ENCODE data around the gene SP140. TPM values are rescaled to one million over a fixed set of nuclear protein-coding genes. Genes with fewer than 3 reads are reported as not detected.

The SP140 gene
- total and polyA plus RNA-seq, 2 experiments from 2014 or later: 0.24 to 0.70 TPM

- H4K20me1 ChIP-seq (replicated peaks; ENCODE audit: insufficient read depth): no peaks in the 10 kb centered on the region
- no peak for ATAC-seq
- H3K27me3 ChIP-seq (ENCODE audit: insufficient read depth): no peaks in the 10 kb centered on the region
- no peak for DNase-seq (ENCODE audit: low spot score)
- no peak overlapping the region for H3K4me2 ChIP-seq
- peaks cover 15% of the 10 kb centered on the region; the same call in 1 of the 2 replicates for H3K9me2 ChIP-seq (ENCODE audit: insufficient read depth)
- no peaks in the 10 kb centered on the region for H3K27me3 Mint-ChIP-seq (ENCODE audit: insufficient read depth, low read depth, poor library complexity)
- H3K4me3 Mint-ChIP-seq: no peak overlapping the region
- peaks cover 9% of the 10 kb centered on the region; the same call in 1 of the 3 replicates for H3K9me3 Mint-ChIP-seq
- H2AFZ ChIP-seq: no peak overlapping the region
- no peaks in the 10 kb centered on the region for H3K36me3 ChIP-seq (ENCODE audit: insufficient read depth)
- no peak for TF ChIP-seq ZNF331 (CRISPR knock-in tag; IDR thresholded peaks at IDR 0.05; ENCODE audit: low read depth)
- TF ChIP-seq NANOG (IDR thresholded peaks at IDR 0.05; ENCODE audit: borderline replicate concordance): no peak
- TF ChIP-seq, protein P1, sequence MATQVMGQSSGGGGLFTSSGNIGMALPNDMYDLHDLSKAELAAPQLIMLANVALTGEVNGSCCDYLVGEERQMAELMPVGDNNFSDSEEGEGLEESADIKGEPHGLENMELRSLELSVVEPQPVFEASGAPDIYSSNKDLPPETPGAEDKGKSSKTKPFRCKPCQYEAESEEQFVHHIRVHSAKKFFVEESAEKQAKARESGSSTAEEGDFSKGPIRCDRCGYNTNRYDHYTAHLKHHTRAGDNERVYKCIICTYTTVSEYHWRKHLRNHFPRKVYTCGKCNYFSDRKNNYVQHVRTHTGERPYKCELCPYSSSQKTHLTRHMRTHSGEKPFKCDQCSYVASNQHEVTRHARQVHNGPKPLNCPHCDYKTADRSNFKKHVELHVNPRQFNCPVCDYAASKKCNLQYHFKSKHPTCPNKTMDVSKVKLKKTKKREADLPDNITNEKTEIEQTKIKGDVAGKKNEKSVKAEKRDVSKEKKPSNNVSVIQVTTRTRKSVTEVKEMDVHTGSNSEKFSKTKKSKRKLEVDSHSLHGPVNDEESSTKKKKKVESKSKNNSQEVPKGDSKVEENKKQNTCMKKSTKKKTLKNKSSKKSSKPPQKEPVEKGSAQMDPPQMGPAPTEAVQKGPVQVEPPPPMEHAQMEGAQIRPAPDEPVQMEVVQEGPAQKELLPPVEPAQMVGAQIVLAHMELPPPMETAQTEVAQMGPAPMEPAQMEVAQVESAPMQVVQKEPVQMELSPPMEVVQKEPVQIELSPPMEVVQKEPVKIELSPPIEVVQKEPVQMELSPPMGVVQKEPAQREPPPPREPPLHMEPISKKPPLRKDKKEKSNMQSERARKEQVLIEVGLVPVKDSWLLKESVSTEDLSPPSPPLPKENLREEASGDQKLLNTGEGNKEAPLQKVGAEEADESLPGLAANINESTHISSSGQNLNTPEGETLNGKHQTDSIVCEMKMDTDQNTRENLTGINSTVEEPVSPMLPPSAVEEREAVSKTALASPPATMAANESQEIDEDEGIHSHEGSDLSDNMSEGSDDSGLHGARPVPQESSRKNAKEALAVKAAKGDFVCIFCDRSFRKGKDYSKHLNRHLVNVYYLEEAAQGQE (IDR thresholded peaks at IDR 0.05; ENCODE audit: unreplicated experiment): no peak
- TF ChIP-seq, protein P2, sequence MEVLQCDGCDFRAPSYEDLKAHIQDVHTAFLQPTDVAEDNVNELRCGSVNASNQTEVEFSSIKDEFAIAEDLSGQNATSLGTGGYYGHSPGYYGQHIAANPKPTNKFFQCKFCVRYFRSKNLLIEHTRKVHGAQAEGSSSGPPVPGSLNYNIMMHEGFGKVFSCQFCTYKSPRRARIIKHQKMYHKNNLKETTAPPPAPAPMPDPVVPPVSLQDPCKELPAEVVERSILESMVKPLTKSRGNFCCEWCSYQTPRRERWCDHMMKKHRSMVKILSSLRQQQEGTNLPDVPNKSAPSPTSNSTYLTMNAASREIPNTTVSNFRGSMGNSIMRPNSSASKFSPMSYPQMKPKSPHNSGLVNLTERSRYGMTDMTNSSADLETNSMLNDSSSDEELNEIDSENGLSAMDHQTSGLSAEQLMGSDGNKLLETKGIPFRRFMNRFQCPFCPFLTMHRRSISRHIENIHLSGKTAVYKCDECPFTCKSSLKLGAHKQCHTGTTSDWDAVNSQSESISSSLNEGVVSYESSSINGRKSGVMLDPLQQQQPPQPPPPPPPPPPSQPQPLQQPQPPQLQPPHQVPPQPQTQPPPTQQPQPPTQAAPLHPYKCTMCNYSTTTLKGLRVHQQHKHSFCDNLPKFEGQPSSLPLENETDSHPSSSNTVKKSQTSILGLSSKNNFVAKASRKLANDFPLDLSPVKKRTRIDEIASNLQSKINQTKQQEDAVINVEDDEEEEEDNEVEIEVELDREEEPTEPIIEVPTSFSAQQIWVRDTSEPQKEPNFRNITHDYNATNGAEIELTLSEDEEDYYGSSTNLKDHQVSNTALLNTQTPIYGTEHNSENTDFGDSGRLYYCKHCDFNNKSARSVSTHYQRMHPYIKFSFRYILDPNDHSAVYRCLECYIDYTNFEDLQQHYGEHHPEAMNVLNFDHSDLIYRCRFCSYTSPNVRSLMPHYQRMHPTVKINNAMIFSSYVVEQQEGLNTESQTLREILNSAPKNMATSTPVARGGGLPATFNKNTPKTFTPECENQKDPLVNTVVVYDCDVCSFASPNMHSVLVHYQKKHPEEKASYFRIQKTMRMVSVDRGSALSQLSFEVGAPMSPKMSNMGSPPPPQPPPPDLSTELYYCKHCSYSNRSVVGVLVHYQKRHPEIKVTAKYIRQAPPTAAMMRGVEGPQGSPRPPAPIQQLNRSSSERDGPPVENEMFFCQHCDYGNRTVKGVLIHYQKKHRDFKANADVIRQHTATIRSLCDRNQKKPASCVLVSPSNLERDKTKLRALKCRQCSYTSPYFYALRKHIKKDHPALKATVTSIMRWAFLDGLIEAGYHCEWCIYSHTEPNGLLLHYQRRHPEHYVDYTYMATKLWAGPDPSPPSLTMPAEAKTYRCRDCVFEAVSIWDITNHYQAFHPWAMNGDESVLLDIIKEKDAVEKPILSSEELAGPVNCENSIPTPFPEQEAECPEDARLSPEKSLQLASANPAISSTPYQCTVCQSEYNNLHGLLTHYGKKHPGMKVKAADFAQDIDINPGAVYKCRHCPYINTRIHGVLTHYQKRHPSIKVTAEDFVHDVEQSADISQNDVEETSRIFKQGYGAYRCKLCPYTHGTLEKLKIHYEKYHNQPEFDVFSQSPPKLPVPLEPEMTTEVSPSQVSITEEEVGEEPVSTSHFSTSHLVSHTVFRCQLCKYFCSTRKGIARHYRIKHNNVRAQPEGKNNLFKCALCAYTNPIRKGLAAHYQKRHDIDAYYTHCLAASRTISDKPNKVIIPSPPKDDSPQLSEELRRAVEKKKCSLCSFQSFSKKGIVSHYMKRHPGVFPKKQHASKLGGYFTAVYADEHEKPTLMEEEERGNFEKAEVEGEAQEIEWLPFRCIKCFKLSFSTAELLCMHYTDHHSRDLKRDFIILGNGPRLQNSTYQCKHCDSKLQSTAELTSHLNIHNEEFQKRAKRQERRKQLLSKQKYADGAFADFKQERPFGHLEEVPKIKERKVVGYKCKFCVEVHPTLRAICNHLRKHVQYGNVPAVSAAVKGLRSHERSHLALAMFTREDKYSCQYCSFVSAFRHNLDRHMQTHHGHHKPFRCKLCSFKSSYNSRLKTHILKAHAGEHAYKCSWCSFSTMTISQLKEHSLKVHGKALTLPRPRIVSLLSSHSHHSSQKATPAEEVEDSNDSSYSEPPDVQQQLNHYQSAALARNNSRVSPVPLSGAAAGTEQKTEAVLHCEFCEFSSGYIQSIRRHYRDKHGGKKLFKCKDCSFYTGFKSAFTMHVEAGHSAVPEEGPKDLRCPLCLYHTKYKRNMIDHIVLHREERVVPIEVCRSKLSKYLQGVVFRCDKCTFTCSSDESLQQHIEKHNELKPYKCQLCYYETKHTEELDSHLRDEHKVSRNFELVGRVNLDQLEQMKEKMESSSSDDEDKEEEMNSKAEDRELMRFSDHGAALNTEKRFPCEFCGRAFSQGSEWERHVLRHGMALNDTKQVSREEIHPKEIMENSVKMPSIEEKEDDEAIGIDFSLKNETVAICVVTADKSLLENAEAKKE (CRISPR knock-in tag; IDR thresholded peaks at IDR 0.05): no peak
- no peak for TF ChIP-seq JUNB (IDR thresholded peaks at IDR 0.05; ENCODE audit: unreplicated experiment)
- TF ChIP-seq EZH2phosphoT487 (IDR thresholded peaks at IDR 0.05; ENCODE audit: unreplicated experiment): no peak
- TF ChIP-seq POLR2AphosphoS5 (IDR thresholded peaks at IDR 0.05; ENCODE audit: low read depth): no peak
- H3K79me2 ChIP-seq (replicated peaks; ENCODE audit: insufficient read depth): no peaks in the 10 kb centered on the region
- H3K4me1 Mint-ChIP-seq: no peaks in the 10 kb centered on the region
- peaks cover 5% of the 10 kb centered on the region; the same call in 1 of the 3 replicates for H3K36me3 Mint-ChIP-seq (ENCODE audit: low read depth)
- H3K27ac ChIP-seq (ENCODE audit: low read depth): no peak overlapping the region
- no peak overlapping the region for H3K27ac Mint-ChIP-seq
- no peak overlapping the region for H3K4me3 ChIP-seq
- H3F3A ChIP-seq (replicated peaks; ENCODE audit: low read depth): no peaks in the 10 kb centered on the region
- no peaks in the 10 kb centered on the region; the same call in 1 of the 2 replicates for H3K4me1 ChIP-seq (ENCODE audit: insufficient read depth)
These were observed 132.8 kb downstream of the SP140 start for GRCh38 chr2:230358305-230358704.

Data from GM23338 (cell line).